GM12878 (cell line): ENCODE data around the gene HIVEP2. TPM values are rescaled to one million over a fixed set of nuclear protein-coding genes. Genes with fewer than 3 reads are reported as not detected.

ENCODE experiments used
- CHD2 ChIP-seq: IDR thresholded peaks from 2 replicates; pipeline ENCODE4 v1.6.1; 2011; ENCODE audit warnings: low read depth, low read length, improper control_type of control experiment, borderline replicate concordance
- EGR1 ChIP-seq, 2 experiments: IDR thresholded peaks; 1 replicate in 1 of 2; 2 replicates in 1 of 2; pipeline ENCODE4 v1.6.1; 2011 to 2012; ENCODE audit warnings: low read depth in 2 of 2, low read length in 2 of 2, borderline replicate concordance in 1 of 2, mild to moderate bottlenecking in 1 of 2, moderate library complexity in 1 of 2
- ETV6 ChIP-seq, 2 experiments: fragments of 450-650 bp in 1 of 2; IDR thresholded peaks in 1 of 2; conservative IDR thresholded peaks in 1 of 2; 2 replicates each; pipeline ENCODE4 v1.6.1; 2014; ENCODE audit warnings: antibody characterized with exemption in 1 of 2, borderline replicate concordance in 1 of 2, low read depth in 1 of 2, mild to moderate bottlenecking in 1 of 2, moderate library complexity in 1 of 2
- IKZF1 ChIP-seq: fragments of 450-650 bp; conservative IDR thresholded peaks from 2 replicates; pipeline ENCODE4 v1.6.1; 2017; ENCODE audit warnings: antibody characterized with exemption, mild to moderate bottlenecking
- IKZF2 ChIP-seq, 2 experiments: fragments of 450-650 bp; IDR thresholded peaks; 2 replicates each; pipeline ENCODE4 v1.6.1; 2017; ENCODE audit warnings: mild to moderate bottlenecking in 2 of 2, moderate library complexity in 2 of 2
- MTA3 ChIP-seq: IDR thresholded peaks from 2 replicates; pipeline ENCODE4 v1.6.1; 2012; ENCODE audit warnings: low read length, inconsistent platforms, borderline replicate concordance
- NBN ChIP-seq: fragments of 450-650 bp; IDR thresholded peaks from 2 replicates; pipeline ENCODE4 v1.6.1; 2016
- NFIC ChIP-seq: IDR thresholded peaks from 2 replicates; pipeline ENCODE4 v1.6.1; 2012; ENCODE audit warnings: low read depth, mild to moderate bottlenecking, inconsistent platforms, low read length, moderate library complexity
- NR2C2 ChIP-seq: IDR thresholded peaks from 2 replicates; pipeline ENCODE4 v1.6.1; 2011; ENCODE audit warnings: borderline replicate concordance, low read depth; ENCODE audit not compliant: control insufficient read depth, insufficient read length
- PML ChIP-seq: IDR thresholded peaks from 2 replicates; pipeline ENCODE4 v1.6.1; 2012; ENCODE audit warnings: low read length, inconsistent platforms
- RAD21 ChIP-seq: IDR thresholded peaks from 2 replicates; pipeline ENCODE4 v1.6.1; 2011; ENCODE audit warnings: mild to moderate bottlenecking, low read depth, low read length, moderate library complexity; ENCODE audit not compliant: insufficient read depth
- SMC3 ChIP-seq: IDR thresholded peaks from 2 replicates; pipeline ENCODE4 v1.6.1; 2011; ENCODE audit warnings: low read length, improper control_type of control experiment, borderline replicate concordance
- SRF ChIP-seq, 2 experiments: IDR thresholded peaks; 2 replicates each; pipeline ENCODE4 v1.6.1; 2011; ENCODE audit warnings: low read depth in 2 of 2, low read length in 2 of 2, mild to moderate bottlenecking in 1 of 2, moderate library complexity in 1 of 2
- ZNF24 ChIP-seq: fragments of 450-650 bp; IDR thresholded peaks from 2 replicates; pipeline ENCODE4 v1.6.1; 2017; ENCODE audit warnings: antibody characterized with exemption, mild to moderate bottlenecking
- polyA plus RNA-seq, 11 experiments: library from polyadenylated mRNA; depleted of rRNA in 4 of 11; unstranded in 6 of 11; stranded (reverse) in 5 of 11; fragments of >200 nt; fragmentation: Nextera tagmentation in 4 of 11; fragmentation: Illumina TruSeq in 1 of 11; extraction: Ambion mirVana in 4 of 11; extraction: Trizol in 1 of 11; gene quantifications; 1 replicate in 1 of 11; 2 replicates in 10 of 11; pipeline versions ENCODE4 v1.2.1 to v1.2.3, GENCODE V29; 2011 to 2016; ENCODE audit warnings: inconsistent platforms in 2 of 11, missing spikeins in 2 of 11, low read depth in 1 of 11
- total RNA-seq, 4 experiments: library from RNA; depleted of rRNA in 3 of 4; stranded (reverse); fragments of >200 nt in 3 of 4; fragmentation: Illumina TruSeq in 1 of 4; extraction: Trizol in 1 of 4; gene quantifications; 2 replicates each; pipeline versions ENCODE4 v1.2.1 to v1.2.3, GENCODE V29; 2013 to 2021
- TF ChIP-seq, protein P1 (sequence below): fragments of 450-650 bp; IDR thresholded peaks from 2 replicates; pipeline ENCODE4 v1.6.1; 2017; ENCODE audit warnings: mild to moderate bottlenecking, moderate library complexity
- TF ChIP-seq, protein P2 (sequence below): fragments of 450-650 bp; IDR thresholded peaks from 2 replicates; pipeline ENCODE4 v1.6.1; 2017; ENCODE audit warnings: mild to moderate bottlenecking
- TF ChIP-seq, protein P3 (sequence below): IDR thresholded peaks from 2 replicates; pipeline ENCODE4 v1.6.1; 2011; ENCODE audit warnings: low read depth, low read length, improper control_type of control experiment, borderline replicate concordance
- TF ChIP-seq, protein P4 (sequence below): IDR thresholded peaks from 2 replicates; pipeline ENCODE4 v1.6.1; 2012; ENCODE audit warnings: mild to moderate bottlenecking, low read depth, low read length

HIVEP2 gene
- total and polyA plus RNA-seq, 10 of the 15 experiments (the other 5 are each of a cell fraction or from before 2014, with no cell fraction given): 1.2 to 15.7 (median 10.2) TPM

DNA sequence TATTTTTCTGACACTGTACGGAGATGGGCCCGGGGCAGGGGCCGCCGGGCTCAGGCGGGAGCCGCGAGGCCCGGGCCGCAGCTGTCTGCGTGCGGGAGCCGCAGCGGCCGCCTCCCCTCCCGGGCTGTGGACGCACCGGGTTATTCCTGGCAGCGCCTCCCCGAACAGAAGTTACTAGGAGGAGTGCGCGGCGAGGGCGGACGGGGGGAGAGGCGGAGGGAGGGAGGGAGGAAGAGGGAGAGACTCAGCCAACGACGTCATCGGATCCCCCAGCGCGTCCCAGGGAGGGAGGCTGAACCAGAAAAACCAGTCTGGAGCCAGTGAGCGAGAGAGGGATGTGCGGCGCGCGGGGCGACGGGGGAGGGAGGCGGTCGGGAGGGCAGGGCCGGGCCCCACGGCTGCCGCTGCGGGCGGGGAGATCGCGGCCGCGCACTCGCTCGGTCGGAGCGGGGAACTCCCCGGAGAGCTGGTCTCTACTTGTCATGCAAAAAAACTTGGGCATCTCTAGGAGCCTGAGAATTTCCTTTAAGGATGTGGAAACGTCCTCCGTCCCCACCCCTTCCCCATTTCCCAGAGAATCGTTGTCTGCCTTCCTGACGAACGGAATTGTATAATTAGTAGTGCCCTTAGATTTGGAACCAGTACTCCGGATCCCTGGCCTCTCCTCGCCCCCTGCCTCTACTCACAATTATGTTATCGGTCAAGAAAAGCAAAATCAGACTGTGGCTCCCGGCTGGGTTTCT, 1.4 kb upstream of the HIVEP2 start (continued):
- TF ChIP-seq, protein P1, sequence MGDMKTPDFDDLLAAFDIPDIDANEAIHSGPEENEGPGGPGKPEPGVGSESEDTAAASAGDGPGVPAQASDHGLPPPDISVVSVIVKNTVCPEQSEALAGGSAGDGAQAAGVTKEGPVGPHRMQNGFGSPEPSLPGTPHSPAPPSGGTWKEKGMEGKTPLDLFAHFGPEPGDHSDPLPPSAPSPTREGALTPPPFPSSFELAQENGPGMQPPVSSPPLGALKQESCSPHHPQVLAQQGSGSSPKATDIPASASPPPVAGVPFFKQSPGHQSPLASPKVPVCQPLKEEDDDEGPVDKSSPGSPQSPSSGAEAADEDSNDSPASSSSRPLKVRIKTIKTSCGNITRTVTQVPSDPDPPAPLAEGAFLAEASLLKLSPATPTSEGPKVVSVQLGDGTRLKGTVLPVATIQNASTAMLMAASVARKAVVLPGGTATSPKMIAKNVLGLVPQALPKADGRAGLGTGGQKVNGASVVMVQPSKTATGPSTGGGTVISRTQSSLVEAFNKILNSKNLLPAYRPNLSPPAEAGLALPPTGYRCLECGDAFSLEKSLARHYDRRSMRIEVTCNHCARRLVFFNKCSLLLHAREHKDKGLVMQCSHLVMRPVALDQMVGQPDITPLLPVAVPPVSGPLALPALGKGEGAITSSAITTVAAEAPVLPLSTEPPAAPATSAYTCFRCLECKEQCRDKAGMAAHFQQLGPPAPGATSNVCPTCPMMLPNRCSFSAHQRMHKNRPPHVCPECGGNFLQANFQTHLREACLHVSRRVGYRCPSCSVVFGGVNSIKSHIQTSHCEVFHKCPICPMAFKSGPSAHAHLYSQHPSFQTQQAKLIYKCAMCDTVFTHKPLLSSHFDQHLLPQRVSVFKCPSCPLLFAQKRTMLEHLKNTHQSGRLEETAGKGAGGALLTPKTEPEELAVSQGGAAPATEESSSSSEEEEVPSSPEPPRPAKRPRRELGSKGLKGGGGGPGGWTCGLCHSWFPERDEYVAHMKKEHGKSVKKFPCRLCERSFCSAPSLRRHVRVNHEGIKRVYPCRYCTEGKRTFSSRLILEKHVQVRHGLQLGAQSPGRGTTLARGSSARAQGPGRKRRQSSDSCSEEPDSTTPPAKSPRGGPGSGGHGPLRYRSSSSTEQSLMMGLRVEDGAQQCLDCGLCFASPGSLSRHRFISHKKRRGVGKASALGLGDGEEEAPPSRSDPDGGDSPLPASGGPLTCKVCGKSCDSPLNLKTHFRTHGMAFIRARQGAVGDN: peak; percentile 49; the same call in 1 of the 2 replicates
- TF ChIP-seq SMC3 (no peak), NR2C2 (no peak), SRF (IDR thresholded peaks at IDR 0.05; ENCODE audit: low read depth in 2 of 2, low read length in 2 of 2) (0 out of 4 replicates have a peak, but pooled peaks of 1 of the 2 experiments have one; percentile 3), CHD2 (0 out of 2 replicates have a peak, but pooled peaks have one; percentile 46), ZNF24 (0 out of 2 replicates have a peak, but pooled peaks have one; percentile 33), NFIC (no peak), IKZF2 (IDR thresholded peaks at IDR 0.05) (peak; percentile 60 to 64; a peak in 2 of 4 replicates), IKZF1 (peak; percentile 66; the same call in 1 of the 2 replicates), MTA3 (peak; percentile 93; the same call in 1 of the 2 replicates), ETV6 (conservative IDR thresholded peaks at IDR 0.05 in 1 of 2, IDR thresholded peaks at IDR 0.05 in 1 of 2; ENCODE audit: borderline replicate concordance in 1 of 2, low read depth in 1 of 2) (no peak), RAD21 (no peak), PML (peak; percentile 6; the same call in 1 of the 2 replicates), NBN (0 out of 2 replicates have a peak, but pooled peaks have one; percentile 61), EGR1 (IDR thresholded peaks at IDR 0.05; ENCODE audit: borderline replicate concordance in 1 of 2, low read depth in 2 of 2, low read length in 2 of 2) (peak in 1 of 2 experiments; percentile 33; a peak in 1 of 3 replicates)
- TF ChIP-seq, protein P2, sequence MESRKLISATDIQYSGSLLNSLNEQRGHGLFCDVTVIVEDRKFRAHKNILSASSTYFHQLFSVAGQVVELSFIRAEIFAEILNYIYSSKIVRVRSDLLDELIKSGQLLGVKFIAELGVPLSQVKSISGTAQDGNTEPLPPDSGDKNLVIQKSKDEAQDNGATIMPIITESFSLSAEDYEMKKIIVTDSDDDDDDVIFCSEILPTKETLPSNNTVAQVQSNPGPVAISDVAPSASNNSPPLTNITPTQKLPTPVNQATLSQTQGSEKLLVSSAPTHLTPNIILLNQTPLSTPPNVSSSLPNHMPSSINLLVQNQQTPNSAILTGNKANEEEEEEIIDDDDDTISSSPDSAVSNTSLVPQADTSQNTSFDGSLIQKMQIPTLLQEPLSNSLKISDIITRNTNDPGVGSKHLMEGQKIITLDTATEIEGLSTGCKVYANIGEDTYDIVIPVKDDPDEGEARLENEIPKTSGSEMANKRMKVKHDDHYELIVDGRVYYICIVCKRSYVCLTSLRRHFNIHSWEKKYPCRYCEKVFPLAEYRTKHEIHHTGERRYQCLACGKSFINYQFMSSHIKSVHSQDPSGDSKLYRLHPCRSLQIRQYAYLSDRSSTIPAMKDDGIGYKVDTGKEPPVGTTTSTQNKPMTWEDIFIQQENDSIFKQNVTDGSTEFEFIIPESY: no peak
- TF ChIP-seq, protein P3, sequence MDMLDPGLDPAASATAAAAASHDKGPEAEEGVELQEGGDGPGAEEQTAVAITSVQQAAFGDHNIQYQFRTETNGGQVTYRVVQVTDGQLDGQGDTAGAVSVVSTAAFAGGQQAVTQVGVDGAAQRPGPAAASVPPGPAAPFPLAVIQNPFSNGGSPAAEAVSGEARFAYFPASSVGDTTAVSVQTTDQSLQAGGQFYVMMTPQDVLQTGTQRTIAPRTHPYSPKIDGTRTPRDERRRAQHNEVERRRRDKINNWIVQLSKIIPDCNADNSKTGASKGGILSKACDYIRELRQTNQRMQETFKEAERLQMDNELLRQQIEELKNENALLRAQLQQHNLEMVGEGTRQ: no peak; the same call in 1 of the 2 replicates
- TF ChIP-seq, protein P4, sequence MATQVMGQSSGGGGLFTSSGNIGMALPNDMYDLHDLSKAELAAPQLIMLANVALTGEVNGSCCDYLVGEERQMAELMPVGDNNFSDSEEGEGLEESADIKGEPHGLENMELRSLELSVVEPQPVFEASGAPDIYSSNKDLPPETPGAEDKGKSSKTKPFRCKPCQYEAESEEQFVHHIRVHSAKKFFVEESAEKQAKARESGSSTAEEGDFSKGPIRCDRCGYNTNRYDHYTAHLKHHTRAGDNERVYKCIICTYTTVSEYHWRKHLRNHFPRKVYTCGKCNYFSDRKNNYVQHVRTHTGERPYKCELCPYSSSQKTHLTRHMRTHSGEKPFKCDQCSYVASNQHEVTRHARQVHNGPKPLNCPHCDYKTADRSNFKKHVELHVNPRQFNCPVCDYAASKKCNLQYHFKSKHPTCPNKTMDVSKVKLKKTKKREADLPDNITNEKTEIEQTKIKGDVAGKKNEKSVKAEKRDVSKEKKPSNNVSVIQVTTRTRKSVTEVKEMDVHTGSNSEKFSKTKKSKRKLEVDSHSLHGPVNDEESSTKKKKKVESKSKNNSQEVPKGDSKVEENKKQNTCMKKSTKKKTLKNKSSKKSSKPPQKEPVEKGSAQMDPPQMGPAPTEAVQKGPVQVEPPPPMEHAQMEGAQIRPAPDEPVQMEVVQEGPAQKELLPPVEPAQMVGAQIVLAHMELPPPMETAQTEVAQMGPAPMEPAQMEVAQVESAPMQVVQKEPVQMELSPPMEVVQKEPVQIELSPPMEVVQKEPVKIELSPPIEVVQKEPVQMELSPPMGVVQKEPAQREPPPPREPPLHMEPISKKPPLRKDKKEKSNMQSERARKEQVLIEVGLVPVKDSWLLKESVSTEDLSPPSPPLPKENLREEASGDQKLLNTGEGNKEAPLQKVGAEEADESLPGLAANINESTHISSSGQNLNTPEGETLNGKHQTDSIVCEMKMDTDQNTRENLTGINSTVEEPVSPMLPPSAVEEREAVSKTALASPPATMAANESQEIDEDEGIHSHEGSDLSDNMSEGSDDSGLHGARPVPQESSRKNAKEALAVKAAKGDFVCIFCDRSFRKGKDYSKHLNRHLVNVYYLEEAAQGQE: no peak
